Mesodermal cell (in vitro differentiated cells): ENCODE measurements around the gene PREB. TPM values are rescaled to one million over a fixed set of nuclear protein-coding genes. Genes with fewer than 3 reads are reported as not detected.
"Not testable (repeated sequence)": the region's sequence is repeated elsewhere in the genome, so short reads cannot be mapped to it uniquely, and the experiment has no call there.

Source experiments
- H3K27ac ChIP-seq: 2 replicates; pipeline ENCODE4 v1.7.0; 2013; ENCODE audit warnings: mild to moderate bottlenecking, low read depth, low read length, moderate library complexity; ENCODE audit not compliant: severe bottlenecking
- H3K36me3 ChIP-seq: 2 replicates; pipeline ENCODE4 v1.7.1; 2013; ENCODE audit warnings: mild to moderate bottlenecking, low read length, moderate library complexity; ENCODE audit not compliant: control insufficient read depth, insufficient read depth
- H3K4me1 ChIP-seq: one replicate; pipeline ENCODE4 v1.7.1; 2013; ENCODE audit warnings: mild to moderate bottlenecking, low read length; ENCODE audit not compliant: insufficient read depth, control insufficient read depth, poor library complexity, severe bottlenecking
- H3K4me3 ChIP-seq: 2 replicates; pipeline ENCODE4 v1.7.0; 2013; ENCODE audit warnings: low read length, control low read depth, mild to moderate bottlenecking; ENCODE audit not compliant: insufficient read depth, poor library complexity, severe bottlenecking; ENCODE audit errors: extremely low read depth
- H3K9me3 ChIP-seq: 2 replicates; pipeline ENCODE4 v1.7.1; 2013; ENCODE audit warnings: mild to moderate bottlenecking, low read length, moderate library complexity; ENCODE audit not compliant: control insufficient read depth
- WGBS, 2 experiments: methylation state at CpG; one replicate each; pipeline ENCODE4 v1.1.5; 2013; ENCODE audit warnings: missing lambda C conversion rate in 2 of 2; ENCODE audit not compliant: insufficient coverage in 2 of 2; 5-methylcytosine and 5-hydroxymethylcytosine counted together
- polyA plus RNA-seq, 2 experiments: library from polyadenylated mRNA; stranded (reverse); fragments of 50-300 nt; gene quantifications; one replicate each; pipeline ENCODE4 v1.2.3, GENCODE V29; 2013

PREB gene, protein sequence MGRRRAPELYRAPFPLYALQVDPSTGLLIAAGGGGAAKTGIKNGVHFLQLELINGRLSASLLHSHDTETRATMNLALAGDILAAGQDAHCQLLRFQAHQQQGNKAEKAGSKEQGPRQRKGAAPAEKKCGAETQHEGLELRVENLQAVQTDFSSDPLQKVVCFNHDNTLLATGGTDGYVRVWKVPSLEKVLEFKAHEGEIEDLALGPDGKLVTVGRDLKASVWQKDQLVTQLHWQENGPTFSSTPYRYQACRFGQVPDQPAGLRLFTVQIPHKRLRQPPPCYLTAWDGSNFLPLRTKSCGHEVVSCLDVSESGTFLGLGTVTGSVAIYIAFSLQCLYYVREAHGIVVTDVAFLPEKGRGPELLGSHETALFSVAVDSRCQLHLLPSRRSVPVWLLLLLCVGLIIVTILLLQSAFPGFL
- polyA plus RNA-seq (2013, experiment 1 of 2): 49.2 TPM
- polyA plus RNA-seq (2013, experiment 2 of 2): 43.1 TPM

DNA sequence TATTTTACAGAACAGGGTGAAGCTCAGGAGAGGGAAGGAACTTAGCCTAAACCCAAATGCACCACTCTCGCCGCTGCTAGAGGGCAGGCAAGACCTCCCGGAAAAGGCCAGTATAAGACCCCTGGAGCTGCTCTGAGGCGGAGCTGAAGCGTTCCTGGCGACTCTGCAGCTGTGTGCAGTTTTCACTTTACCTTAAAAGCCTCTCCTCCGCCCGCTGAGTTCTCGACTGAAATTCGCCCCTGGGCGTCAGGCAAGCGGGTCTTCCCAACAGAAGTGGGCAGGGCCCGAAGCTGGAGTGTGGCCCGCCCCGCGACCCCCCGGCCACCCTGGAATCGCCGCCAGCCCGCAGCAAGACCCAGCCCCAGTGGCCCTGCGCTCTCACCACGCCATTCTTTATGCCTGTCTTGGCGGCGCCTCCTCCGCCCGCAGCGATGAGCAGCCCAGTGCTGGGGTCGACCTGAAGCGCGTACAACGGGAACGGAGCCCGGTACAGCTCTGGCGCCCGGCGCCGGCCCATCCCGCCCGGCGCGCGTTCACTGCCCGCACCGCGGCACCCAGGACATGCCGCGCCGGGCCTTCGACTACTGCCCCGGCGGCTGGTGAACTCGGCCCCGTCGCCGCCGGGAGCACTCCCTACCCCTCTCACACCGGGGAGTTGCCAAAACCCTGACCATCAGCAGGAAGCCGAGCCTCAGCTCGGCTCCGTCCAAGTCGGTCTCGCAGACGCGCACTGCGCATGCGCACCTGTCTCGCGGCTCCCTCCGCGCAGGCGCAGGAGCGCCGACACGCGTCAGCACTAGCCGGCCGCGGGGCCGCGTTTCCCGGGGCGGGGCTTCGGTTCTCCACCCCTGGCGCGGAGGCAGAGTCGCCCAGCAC lies at the start of gene PREB:
PREB (minus strand) TSS at position 732 of the 876 bp plus-strand sequence; CDS start at position 517, 215 bp downstream.
- H3K27ac ChIP-seq: no peak within 1 kb of the TSS
- H3K36me3 ChIP-seq: peaks cover 40% of the 10 kb centered on the region
- H3K4me3 ChIP-seq: peak within 1 kb of the TSS; percentile 99
- H3K4me1 ChIP-seq: peaks cover 9% of the 10 kb centered on the region
- H3K9me3 ChIP-seq: no peaks in the 10 kb centered on the region
- WGBS, 2 experiments: 0% methylated on average over 56 to 75 of the region's 86 CpGs

DNA sequence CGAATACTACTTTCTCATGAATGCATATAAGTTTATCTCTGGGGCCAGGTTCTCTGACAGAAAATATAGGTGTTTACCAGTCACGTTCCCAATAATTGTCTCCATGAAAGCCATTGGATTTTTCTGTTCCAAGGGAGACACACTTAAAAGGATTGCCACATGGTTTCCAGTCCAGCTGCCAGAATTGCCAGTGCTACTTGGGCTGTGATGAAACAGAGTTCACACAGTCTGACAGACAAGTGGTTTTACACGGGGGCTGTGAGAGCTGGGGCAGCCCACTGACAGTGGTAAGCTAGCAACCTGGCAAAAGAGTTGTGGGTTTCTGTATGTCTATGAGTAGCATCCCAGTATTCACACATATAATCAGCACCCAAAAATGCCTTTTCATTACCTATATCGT lies 49.7 kb upstream of the PREB start:
- no peaks in the 10 kb centered on the region for H3K36me3 ChIP-seq
- 79 to 93% methylated on average over 1 to 2 of the region's 4 CpGs for WGBS, 2 experiments
- no peak overlapping the region for H3K4me3 ChIP-seq

DNA sequence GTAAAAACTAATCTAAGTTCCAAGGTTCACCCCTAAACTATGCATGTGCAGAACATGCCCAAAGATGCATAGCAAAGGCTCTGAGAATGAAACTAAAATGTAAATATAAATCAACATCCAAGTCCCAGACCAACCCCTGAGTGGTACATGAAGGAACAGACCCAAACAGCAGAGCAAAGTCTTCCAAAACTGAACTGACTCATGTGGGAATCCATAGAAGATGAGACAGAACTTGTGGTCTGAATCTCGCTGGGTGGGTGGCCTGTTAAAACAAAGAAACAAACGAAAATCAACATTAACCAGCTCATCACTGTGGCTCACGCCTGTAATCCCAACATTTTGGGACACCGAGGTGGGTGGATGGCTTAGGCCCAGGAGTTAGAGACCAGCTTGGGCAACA lies 47.9 kb upstream of the PREB start:
- Histone ChIP-seq H3K4me3 (no peak overlapping the region), H3K9me3 (no peaks in the 10 kb centered on the region), H3K27ac (no peak overlapping the region), H3K36me3 (no peaks in the 10 kb centered on the region), H3K4me1 (peaks cover 6% of the 10 kb centered on the region)
- 100% methylated on average over 1 of the region's 4 CpGs; no CpG with 5 or more reads in 1 of the 2 experiments for WGBS, 2 experiments

More for the DNA sequence above, 49.7 kb upstream of the PREB start:
- no peak overlapping the region for H3K27ac ChIP-seq
- peaks cover 6% of the 10 kb centered on the region for H3K4me1 ChIP-seq
- H3K9me3 ChIP-seq: no peaks in the 10 kb centered on the region

DNA sequence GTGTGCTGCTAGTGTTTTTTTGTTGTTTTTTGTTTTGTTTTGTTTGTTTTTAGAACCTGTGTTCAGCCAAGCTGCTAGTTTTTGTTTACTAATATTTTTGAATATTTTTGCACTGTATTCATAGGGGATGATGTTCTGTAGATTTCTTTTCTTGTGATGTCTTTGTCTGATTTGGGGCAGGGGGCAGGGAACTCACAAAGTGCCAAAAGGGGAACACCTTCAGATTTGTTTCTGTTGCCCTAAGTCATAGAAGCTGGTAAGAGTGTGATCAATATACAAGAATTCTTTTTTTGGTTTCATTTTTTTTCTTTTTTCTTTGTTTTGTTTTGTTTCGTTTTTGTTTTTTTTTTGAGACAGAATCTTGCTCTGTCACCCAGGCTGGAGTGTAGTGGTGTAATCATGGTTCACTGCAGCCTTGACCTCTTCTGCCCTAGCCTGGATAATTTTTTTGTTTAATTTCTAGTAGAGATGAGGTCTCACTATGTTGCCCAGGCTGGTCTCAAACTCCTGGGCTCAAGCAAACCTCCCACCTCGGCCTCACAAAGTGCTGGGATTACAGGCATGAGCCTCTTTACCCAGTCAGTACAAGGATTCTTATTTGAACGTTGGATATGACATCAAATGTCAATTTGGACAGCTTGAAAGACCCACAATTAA lies 45.0 kb upstream of the PREB start:
- 90 to 100% methylated on average over 1 to 2 of the region's 3 CpGs for WGBS, 2 experiments

DNA sequence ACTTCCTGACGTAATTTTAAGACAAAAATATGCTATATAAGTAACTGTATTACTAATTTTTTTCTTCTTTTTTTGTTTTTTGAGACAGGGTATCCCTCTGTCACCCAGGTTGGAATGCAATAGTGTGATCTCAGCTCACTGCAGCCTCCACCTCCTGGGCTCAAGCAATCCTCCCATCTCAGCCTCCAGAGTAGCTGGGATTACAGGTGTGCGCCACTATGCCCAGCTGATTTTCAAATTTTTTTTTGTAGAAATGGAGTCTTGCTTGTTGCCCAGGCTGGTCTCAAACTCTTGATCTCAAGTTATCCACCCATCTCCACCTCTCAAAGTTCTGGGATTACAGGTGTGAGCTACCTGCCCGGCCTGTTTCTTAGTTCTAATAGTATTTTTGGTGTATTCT lies 44.0 kb upstream of the PREB start:
- H3K4me1 ChIP-seq: no peaks in the 10 kb centered on the region
- 100% methylated on average over 1 of the region's 3 CpGs; no CpG with 5 or more reads in 1 of the 2 experiments for WGBS, 2 experiments
- no peak overlapping the region for H3K27ac ChIP-seq

More for the DNA sequence above, 45.0 kb upstream of the PREB start:
- no peak overlapping the region for H3K27ac ChIP-seq
- H3K36me3 ChIP-seq: no peaks in the 10 kb centered on the region
- H3K9me3 ChIP-seq: no peaks in the 10 kb centered on the region
- H3K4me3 ChIP-seq: no peak overlapping the region
- no peaks in the 10 kb centered on the region for H3K4me1 ChIP-seq

DNA sequence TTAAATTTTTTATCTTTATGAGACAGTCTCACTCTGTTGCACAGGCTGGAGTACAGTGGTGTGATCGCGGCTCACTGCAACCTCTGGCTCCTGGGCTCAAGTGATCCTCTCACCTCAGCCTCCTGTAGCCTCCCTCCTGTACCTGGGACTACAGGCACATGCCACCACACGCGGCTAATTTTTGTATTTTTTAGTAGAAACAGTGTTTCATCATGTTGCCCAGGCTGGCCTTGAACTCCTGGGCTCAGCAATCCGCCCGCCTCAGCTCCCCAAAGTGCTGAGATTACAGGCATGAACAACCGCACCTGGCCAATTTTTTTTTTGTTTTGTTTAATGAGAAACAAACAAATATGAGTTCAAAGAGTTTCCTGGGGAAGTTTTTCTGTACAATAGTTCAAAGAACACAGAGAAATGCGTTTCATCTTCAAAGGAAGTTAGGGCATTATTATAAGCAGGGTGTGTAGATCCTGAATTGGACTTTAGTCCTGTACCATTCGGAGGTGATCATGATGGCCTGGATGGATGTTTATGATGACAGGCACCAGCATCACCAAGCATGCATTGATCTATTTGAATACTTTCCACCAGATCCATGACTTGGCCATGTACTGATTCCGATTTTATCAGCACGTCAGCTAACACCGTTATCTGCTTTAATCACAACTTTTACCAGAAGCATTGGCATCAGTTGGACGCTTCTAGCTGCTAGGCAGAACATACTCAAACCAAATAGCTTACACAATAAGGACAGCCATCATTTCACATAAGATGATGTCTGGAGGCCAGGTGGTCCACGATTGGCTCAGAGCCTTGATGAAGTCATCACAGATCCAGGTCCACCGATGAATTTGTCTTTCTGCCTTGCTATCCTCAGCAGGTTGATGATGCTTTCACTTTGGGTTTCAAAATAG lies 43.3 kb upstream of the PREB start:
- Histone ChIP-seq H3K27ac (no peak overlapping the region), H3K36me3 (no peaks in the 10 kb centered on the region), H3K9me3 (no peaks in the 10 kb centered on the region), H3K4me1 (no peaks in the 10 kb centered on the region), H3K4me3 (no peak overlapping the region)
- 86 to 95% methylated on average over 8 to 10 of the region's 15 CpGs for WGBS, 2 experiments

More for the DNA sequence above, 44.0 kb upstream of the PREB start:
- no peaks in the 10 kb centered on the region for H3K9me3 ChIP-seq
- H3K4me3 ChIP-seq: no peak overlapping the region
- H3K36me3 ChIP-seq: no peaks in the 10 kb centered on the region

DNA sequence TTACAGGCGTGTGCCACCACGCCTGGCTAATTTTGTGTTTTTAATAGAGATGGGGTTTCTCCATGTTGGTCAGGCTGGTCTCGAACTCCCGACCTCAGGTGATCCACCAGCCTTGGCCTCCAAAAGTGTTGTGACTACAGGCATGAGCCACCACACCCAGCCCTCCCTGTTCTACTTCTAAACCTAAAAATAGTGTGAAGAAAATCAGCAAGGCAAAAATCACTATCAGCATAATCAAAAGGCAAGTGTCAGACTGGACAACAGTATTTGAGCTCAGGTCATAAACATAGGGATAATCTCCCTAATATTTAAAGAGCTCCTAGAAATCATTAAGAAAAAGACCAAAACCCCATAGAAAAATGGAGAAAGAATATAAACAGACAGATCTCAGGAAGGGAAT lies 41.3 kb upstream of the PREB start:
- H3K27ac ChIP-seq, H3K9me3 ChIP-seq, H3K4me3 ChIP-seq, H3K36me3 ChIP-seq, H3K4me1 ChIP-seq: not testable (repeated sequence)
- WGBS, 2 experiments: 84 to 100% methylated on average over 2 to 4 of the region's 4 CpGs

DNA sequence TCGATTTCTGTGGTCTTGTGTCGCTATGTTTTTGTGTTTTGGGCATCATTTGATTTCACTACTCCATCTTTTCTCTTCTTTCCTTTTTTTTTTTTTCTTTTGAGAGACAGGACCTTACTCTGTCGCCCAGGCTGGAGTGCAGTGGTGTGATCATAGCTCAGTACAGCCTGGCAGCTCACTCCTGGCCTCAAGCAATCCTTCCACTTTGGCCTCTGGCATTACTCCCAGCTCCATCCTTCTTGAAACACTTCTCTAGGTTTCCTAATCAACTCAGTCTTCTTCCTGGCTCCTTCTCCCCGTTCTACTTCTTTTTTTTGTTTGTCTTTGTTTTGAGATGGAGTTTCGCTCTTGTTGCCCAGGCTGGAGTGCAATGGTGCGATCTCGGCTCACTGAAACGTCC lies 40.9 kb upstream of the PREB start:
- H3K4me3 ChIP-seq: no peak overlapping the region
- H3K36me3 ChIP-seq: no peaks in the 10 kb centered on the region
- 86 to 94% methylated on average over 4 to 6 of the region's 8 CpGs for WGBS, 2 experiments
- no peaks in the 10 kb centered on the region for H3K9me3 ChIP-seq
- H3K4me1 ChIP-seq: no peaks in the 10 kb centered on the region
- H3K27ac ChIP-seq: no peak overlapping the region

DNA sequence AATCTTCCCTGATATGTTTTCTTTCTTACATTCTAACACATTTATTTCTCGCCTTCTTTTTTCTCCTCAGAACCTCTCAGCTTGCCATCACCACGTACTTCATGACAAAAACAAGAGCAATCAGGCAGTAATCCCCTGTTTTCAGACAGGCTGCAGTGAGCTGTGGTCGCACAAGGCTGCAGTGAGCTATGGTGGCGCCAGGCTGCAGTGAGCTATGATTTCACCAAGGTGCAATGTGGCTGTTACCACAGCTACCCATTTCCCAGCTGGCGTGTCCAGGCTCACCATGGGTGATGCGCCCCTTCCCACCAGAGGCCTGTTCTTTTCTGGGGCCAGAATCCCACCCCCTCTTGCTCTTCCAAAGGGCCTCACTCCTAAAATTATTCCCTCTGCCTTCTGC lies 40.2 kb upstream of the PREB start:
- H3K27ac ChIP-seq: no peak overlapping the region
- no peak overlapping the region for H3K4me3 ChIP-seq
- WGBS, 2 experiments: 77 to 83% methylated on average over 5 to 6 of the region's 6 CpGs
- H3K9me3 ChIP-seq: no peaks in the 10 kb centered on the region
- H3K4me1 ChIP-seq: no peaks in the 10 kb centered on the region
- H3K36me3 ChIP-seq: no peaks in the 10 kb centered on the region
